ENCODE data around the gene CTNNBIP1. TPM values are rescaled to one million over a fixed set of nuclear protein-coding genes. Genes with fewer than 3 reads are reported as not detected.

Gene CTNNBIP1
- total RNA-seq, 4 donors from 2014 or later, result 17.0 to 27.2 (median 23.4) TPM

GRCh38 chr1:9888886-9889285, 21.2 kb downstream of the CTNNBIP1 start:
- no peaks in the 10 kb centered on the region for H3K9me3 ChIP-seq
- 93% methylated on average over 9 of the region's 9 CpGs for WGBS
- H3K36me3 ChIP-seq, result peaks cover 0 to 12% (median 0%) of the 10 kb centered on the region in 4 donors
- H3K27me3 ChIP-seq, result no peaks in the 10 kb centered on the region
- H3K4me1 ChIP-seq, result peaks cover 32 to 59% (median 42%) of the 10 kb centered on the region in 4 donors
- no peak overlapping the region for H3K4me3 ChIP-seq
- no peak for TF ChIP-seq POLR2AphosphoS5 (IDR thresholded peaks at IDR 0.05)
- no peak for TF ChIP-seq EP300 (IDR thresholded peaks at IDR 0.05)
- TF ChIP-seq, protein P1, sequence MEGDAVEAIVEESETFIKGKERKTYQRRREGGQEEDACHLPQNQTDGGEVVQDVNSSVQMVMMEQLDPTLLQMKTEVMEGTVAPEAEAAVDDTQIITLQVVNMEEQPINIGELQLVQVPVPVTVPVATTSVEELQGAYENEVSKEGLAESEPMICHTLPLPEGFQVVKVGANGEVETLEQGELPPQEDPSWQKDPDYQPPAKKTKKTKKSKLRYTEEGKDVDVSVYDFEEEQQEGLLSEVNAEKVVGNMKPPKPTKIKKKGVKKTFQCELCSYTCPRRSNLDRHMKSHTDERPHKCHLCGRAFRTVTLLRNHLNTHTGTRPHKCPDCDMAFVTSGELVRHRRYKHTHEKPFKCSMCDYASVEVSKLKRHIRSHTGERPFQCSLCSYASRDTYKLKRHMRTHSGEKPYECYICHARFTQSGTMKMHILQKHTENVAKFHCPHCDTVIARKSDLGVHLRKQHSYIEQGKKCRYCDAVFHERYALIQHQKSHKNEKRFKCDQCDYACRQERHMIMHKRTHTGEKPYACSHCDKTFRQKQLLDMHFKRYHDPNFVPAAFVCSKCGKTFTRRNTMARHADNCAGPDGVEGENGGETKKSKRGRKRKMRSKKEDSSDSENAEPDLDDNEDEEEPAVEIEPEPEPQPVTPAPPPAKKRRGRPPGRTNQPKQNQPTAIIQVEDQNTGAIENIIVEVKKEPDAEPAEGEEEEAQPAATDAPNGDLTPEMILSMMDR (IDR thresholded peaks at IDR 0.05), result no peak
- no peak for TF ChIP-seq POLR2A (IDR thresholded peaks at IDR 0.05; ENCODE audit: low read depth)
- peak overlapping the region; percentile 21 to 60 (median 51) for H3K27ac ChIP-seq (replicated peaks in 1 of 4)
- no peak for DNase-seq (ENCODE audit: extremely low spot score)
- intact Hi-C loops (cut with DNase I), result no loop called here

GRCh38 chr1:9887070-9887469, 23.0 kb downstream of the CTNNBIP1 start:
- WGBS, result 97% methylated on average over 3 of the region's 4 CpGs
- no peak overlapping the region for H3K27ac ChIP-seq (replicated peaks in 1 of 4)
- H3K36me3 ChIP-seq, result peaks cover 0 to 19% (median 8%) of the 10 kb centered on the region in 4 donors
- TF ChIP-seq, protein P1 (IDR thresholded peaks at IDR 0.05), result no peak
- no peak for TF ChIP-seq POLR2AphosphoS5 (IDR thresholded peaks at IDR 0.05)
- TF ChIP-seq POLR2A (IDR thresholded peaks at IDR 0.05; ENCODE audit: low read depth), result no peak
- TF ChIP-seq EP300 (IDR thresholded peaks at IDR 0.05), result no peak
- intact Hi-C loops (cut with DNase I), result no loop called here
- peaks cover 27 to 57% (median 41%) of the 10 kb centered on the region in 4 donors for H3K4me1 ChIP-seq
- H3K4me3 ChIP-seq, result no peak overlapping the region
- H3K27me3 ChIP-seq, result no peaks in the 10 kb centered on the region
- no peak for DNase-seq (ENCODE audit: extremely low spot score)
- H3K9me3 ChIP-seq, result no peaks in the 10 kb centered on the region

DNA sequence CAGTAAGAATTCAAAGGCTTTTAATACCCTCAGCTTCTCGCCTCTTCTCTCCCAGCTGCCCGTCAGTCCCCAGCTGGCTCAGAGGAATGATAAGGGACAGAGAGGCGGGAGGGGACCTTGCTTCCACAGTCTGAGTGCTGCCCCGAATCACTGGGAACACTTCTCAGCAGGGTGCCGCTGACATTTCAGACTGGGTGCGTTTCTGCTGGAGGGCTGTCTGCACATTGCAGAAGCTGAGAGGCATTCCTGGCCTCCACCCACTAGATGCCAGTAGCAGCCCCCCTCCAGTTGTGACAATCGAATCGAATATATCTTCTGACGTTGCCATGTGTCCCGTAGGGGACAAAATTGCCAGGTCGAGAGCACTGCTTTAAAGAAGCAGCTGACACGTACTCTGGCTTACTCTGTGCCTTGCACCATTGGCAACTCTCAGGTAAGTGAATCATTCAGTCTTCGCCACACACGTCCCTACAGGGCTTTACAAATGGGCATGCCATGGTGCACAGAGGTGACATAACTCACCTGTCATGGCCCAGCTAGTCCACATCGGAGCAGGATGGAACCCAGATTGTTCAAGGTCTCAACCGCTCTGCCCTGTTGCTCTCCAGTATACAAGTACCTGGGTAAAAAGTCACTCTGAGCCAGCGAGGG, 23.9 kb downstream of the CTNNBIP1 start:
- H3K36me3 ChIP-seq, result peaks cover 0 to 19% (median 8%) of the 10 kb centered on the region in 4 donors
- DNase-seq (ENCODE audit: extremely low spot score), result no peak
- 83% methylated on average over 16 of the region's 17 CpGs for WGBS

GRCh38 chr1:9884805-9885204, 25.3 kb downstream of the CTNNBIP1 start:
- peaks cover 9 to 36% (median 23%) of the 10 kb centered on the region in 4 donors for H3K4me1 ChIP-seq
- TF ChIP-seq, protein P1 (IDR thresholded peaks at IDR 0.05), result no peak
- TF ChIP-seq EP300 (IDR thresholded peaks at IDR 0.05) (no peak), POLR2A (IDR thresholded peaks at IDR 0.05; ENCODE audit: low read depth) (no peak), POLR2AphosphoS5 (IDR thresholded peaks at IDR 0.05) (no peak)
- no peak for DNase-seq (ENCODE audit: extremely low spot score)
- H3K9me3 ChIP-seq, result no peaks in the 10 kb centered on the region
- peaks cover 0 to 19% (median 8%) of the 10 kb centered on the region in 4 donors for H3K36me3 ChIP-seq
- H3K27me3 ChIP-seq, result no peaks in the 10 kb centered on the region
- 86% methylated on average over 8 of the region's 8 CpGs for WGBS
- intact Hi-C loops (cut with DNase I), result no loop called here
- H3K27ac ChIP-seq (replicated peaks in 1 of 4), result no peak overlapping the region
- H3K4me3 ChIP-seq, result no peak overlapping the region

More for the DNA sequence above, 23.9 kb downstream of the CTNNBIP1 start:
- intact Hi-C loops (cut with DNase I), result no loop called here
- H3K27me3 ChIP-seq, result no peaks in the 10 kb centered on the region
- peaks cover 23 to 49% (median 37%) of the 10 kb centered on the region in 4 donors for H3K4me1 ChIP-seq
- no peak overlapping the region for H3K4me3 ChIP-seq
- H3K27ac ChIP-seq (replicated peaks in 1 of 4), result no peak overlapping the region
- TF ChIP-seq POLR2AphosphoS5 (IDR thresholded peaks at IDR 0.05) (no peak), POLR2A (IDR thresholded peaks at IDR 0.05; ENCODE audit: low read depth) (no peak), EP300 (IDR thresholded peaks at IDR 0.05) (no peak)
- TF ChIP-seq, protein P1 (IDR thresholded peaks at IDR 0.05), result no peak
- H3K9me3 ChIP-seq, result no peaks in the 10 kb centered on the region

Measured in esophagus muscularis mucosa (tissue), 4 donors.